HG03103 (cell line): ENCODE results near the gene TET3.

Experiments
- ATAC-seq: cut with Tn5 transposase; IDR thresholded peaks from one replicate; pipeline ENCODE4 v1.9.1; 2021; ENCODE audit warnings: low read depth; ENCODE audit not compliant: unreplicated experiment

TET3 gene

DNA sequence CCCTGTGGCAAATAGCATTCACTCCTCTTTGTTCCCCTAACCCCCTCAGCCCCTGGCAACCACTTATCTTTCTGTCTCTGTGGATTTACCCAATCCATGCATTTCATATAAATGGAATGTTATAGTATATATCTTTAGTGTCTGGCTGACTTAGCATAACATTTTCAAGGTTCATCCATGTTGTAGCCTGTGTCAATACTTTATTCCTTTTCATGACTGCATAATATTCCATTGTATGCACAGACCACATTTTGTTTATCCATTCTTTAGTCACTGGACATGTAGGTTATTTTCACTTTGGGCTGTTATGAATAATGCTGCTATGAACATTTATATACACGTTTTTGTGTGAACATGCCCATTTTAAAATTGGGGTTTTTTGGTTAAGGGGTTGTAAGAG lies 42.8 kb downstream of the TET3 start:
- no peak for ATAC-seq

DNA sequence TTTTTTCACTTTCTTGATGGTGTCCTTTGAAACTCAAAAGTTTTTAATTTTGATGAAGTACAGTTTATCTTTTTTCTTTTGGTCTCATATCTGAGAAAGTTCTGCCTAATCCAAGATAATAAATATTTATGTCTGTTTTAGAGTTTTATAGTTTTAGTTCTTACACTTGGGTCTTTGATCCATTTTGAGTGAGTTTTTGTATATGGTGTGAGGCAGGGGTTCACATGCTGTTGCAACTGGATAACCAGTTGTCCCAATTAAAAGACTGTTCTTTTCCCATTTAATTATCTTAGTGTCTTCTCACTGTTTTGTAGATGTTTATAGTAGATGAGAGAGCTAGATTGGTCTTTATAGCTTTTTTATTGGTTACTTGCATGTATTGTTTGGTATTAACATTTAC lies 43.6 kb downstream of the TET3 start:
- ATAC-seq, result no peak

DNA sequence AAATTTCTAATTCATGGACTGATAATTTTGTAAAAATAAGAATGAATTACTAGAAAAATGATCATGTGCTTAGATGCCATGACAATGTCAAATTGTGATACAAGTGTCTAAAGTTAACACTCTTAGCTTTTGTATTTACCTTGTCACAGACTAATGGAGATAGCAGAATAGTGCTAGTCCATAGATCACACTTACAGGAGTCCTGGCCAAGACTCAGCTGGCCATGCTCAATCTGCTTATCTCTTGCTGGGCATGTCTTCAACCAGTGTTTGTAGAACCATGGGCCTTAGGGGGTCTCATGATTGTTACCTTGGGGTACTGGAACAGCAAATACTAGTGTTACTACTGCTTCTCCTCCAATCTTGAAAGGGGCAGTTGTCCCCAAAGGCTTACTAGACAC lies 44.0 kb downstream of the TET3 start:
- no peak for ATAC-seq

- no peak for ATAC-seq
Observed at GRCh38 chr2:74029714-74030397, 45.1 kb downstream of the TET3 start.

GRCh38 chr2:74031221-74031620 lies 46.5 kb downstream of the TET3 start:
- no peak for ATAC-seq

- no peak for ATAC-seq
Observed at GRCh38 chr2:74031959-74032287, 47.2 kb downstream of the TET3 start.

- ATAC-seq, result no peak
Observed at GRCh38 chr2:74033375-74033774, 48.7 kb downstream of the TET3 start.
